ENCODE data around the gene RNF212B. TPM values are rescaled to one million over a fixed set of nuclear protein-coding genes. Genes with fewer than 3 reads are reported as not detected.

Gene RNF212B
- total and polyA plus RNA-seq, 2 of the 13 experiments (the other 11 are each of a cell fraction or from before 2014, with no cell fraction given), result 0.05 TPM; not detected in 1

GRCh38 chr14:23316300-23316699 lies 78.6 kb downstream of the RNF212B start:
- BruUV-seq (replicated peaks), result no TSS peak
- in situ Hi-C loops (cut with HindIII; ENCODE audit: extremely low pct_ligation_motif_present, low pct_unique_long_range_greater_than_20kb) (loop anchor here (25.0 kb wide), 1 partner anchor 821 kb away; the partner anchor contains the start of genes EMC9, FITM1, PSME1 and PSME2), intact Hi-C loops (cut with micrococcal nuclease; ENCODE audit: unreplicated experiment) (no loop called here)
- Histone ChIP-seq H2AFZ (ENCODE audit: low read length) (no peak overlapping the region), H3K9ac (ENCODE audit: insufficient read depth, low read depth, low read length) (no peak overlapping the region), H3K36me3 (replicated peaks in 1 of 2; ENCODE audit: control insufficient read depth in 1 of 2, insufficient read depth in 2 of 2, low read length in 2 of 2) (peaks cover 0 to 12% of the 10 kb centered on the region in 2 experiments; a peak in 3 of 5 replicates), H3K79me2 (ENCODE audit: insufficient read depth, low read length) (no peaks in the 10 kb centered on the region), H3K27me3 (ENCODE audit: control insufficient read depth in 1 of 2, insufficient read depth in 2 of 2, low read length in 2 of 2) (no peaks in the 10 kb centered on the region; a peak in 1 of 5 replicates), H3K4me3 (replicated peaks in 1 of 3; ENCODE audit: insufficient read depth in 1 of 3, low read depth in 2 of 3, low read length in 3 of 3) (no peak overlapping the region), H4K20me1 (ENCODE audit: insufficient read depth, low read length) (no peaks in the 10 kb centered on the region), H3K4me1 (ENCODE audit: insufficient read depth, low read length) (peaks cover 13% of the 10 kb centered on the region), H3K4me2 (ENCODE audit: low read depth, low read length) (no peak overlapping the region), H3K27ac (ENCODE audit: extremely low read length, insufficient read depth, low read length) (no peak overlapping the region), H3K9me3 (ENCODE audit: low read length) (no peaks in the 10 kb centered on the region)
- TF ChIP-seq POLR2AphosphoS5 (IDR thresholded peaks at IDR 0.05; ENCODE audit: low read depth, low read length) (peak; percentile 22; the same call in 1 of the 2 replicates), SNAPC2 (CRISPR knock-in tag; IDR thresholded peaks at IDR 0.05) (0 out of 2 replicates have a peak, but pooled peaks have one; percentile 56), SNAPC5 (CRISPR knock-in tag; IDR thresholded peaks at IDR 0.05; ENCODE audit: borderline replicate concordance) (no peak), ARID2 (CRISPR knock-in tag; IDR thresholded peaks at IDR 0.05; ENCODE audit: borderline replicate concordance) (peak; percentile 40; the same call in 1 of the 2 replicates)
- ChIA-PET POLR2A (interaction anchor here (13.2 kb wide), 1 partner anchor 12 kb away, joined by 1053 read pairs; the partner anchor contains the start of genes BCL2L2 and PPP1R3E), CTCF (ENCODE audit: low intra/inter-chr PET ratio, low total read pairs) (no interaction called here)
- FAIRE-seq (no peak), ATAC-seq (no peak), DNase-seq (ENCODE audit: low spot score) (no peak)
- WGBS (ENCODE audit: low lambda C conversion rate), result 95% methylated on average over 5 of the region's 5 CpGs

GRCh38 chr14:23319746-23320583 lies 82.2 kb downstream of the RNF212B start:
- Histone ChIP-seq H3K27ac (ENCODE audit: extremely low read length, insufficient read depth, low read length) (peak overlapping the region; percentile 89), H3K4me1 (ENCODE audit: insufficient read depth, low read length) (peaks cover 36% of the 10 kb centered on the region), H3K9me3 (ENCODE audit: low read length) (no peaks in the 10 kb centered on the region), H3K4me2 (ENCODE audit: low read depth, low read length) (peak overlapping the region; percentile 93), H3K27me3 (ENCODE audit: control insufficient read depth in 1 of 2, insufficient read depth in 2 of 2, low read length in 2 of 2) (peaks cover 0 to 6% of the 10 kb centered on the region in 2 experiments; a peak in 2 of 5 replicates), H3K4me3 (replicated peaks in 1 of 3; ENCODE audit: insufficient read depth in 1 of 3, low read depth in 2 of 3, low read length in 3 of 3) (peak overlapping the region; percentile 22 to 70 (median 46)), H2AFZ (ENCODE audit: low read length) (no peak overlapping the region), H3K9ac (ENCODE audit: insufficient read depth, low read depth, low read length) (peak overlapping the region; percentile 76), H3K36me3 (replicated peaks in 1 of 2; ENCODE audit: control insufficient read depth in 1 of 2, insufficient read depth in 2 of 2, low read length in 2 of 2) (peaks cover 17 to 32% of the 10 kb centered on the region in 2 experiments), H4K20me1 (ENCODE audit: insufficient read depth, low read length) (peaks cover 10% of the 10 kb centered on the region; the same call in 1 of the 2 replicates), H3K79me2 (ENCODE audit: insufficient read depth, low read length) (peaks cover 23% of the 10 kb centered on the region)
- WGBS (ENCODE audit: low lambda C conversion rate), result 98% methylated on average over 17 of the region's 17 CpGs
- ATAC-seq (no peak), DNase-seq (ENCODE audit: low spot score) (no peak), FAIRE-seq (no peak)
- CTCF ChIA-PET (ENCODE audit: low intra/inter-chr PET ratio, low total read pairs), result no interaction called here
- intact Hi-C loops (cut with micrococcal nuclease; ENCODE audit: unreplicated experiment) (no loop called here), in situ Hi-C loops (cut with HindIII; ENCODE audit: extremely low pct_ligation_motif_present, low pct_unique_long_range_greater_than_20kb) (loop anchor here (5.0 to 25.0 kb wide), 2 partner anchors 237 to 817 kb away; partner anchors contain the start of genes EMC9, FITM1, PSME1 and PSME2)
- POLR2A ChIA-PET, result interaction anchor here (0.8 to 13.2 kb wide), 36 partner anchors 10 to 988 kb away, joined by 3 to 1053 read pairs (median 13); partner anchors contain the start of genes ACIN1, AJUBA, AP1G2 and BCL2L2
- BruUV-seq (replicated peaks), result TSS peak; percentile 93
- TF ChIP-seq ATF4 (CRISPR knock-in tag; IDR thresholded peaks at IDR 0.05) (peak in 1 of 2 experiments; percentile 38; a peak in 2 of 4 replicates), ZNF75D (CRISPR knock-in tag; IDR thresholded peaks at IDR 0.05; ENCODE audit: borderline replicate concordance) (peak; percentile 74; the same call in 1 of the 2 replicates), ZNF557 (CRISPR knock-in tag; IDR thresholded peaks at IDR 0.05) (0 out of 2 replicates have a peak, but pooled peaks have one; percentile 68), SSRP1 (CRISPR knock-in tag; IDR thresholded peaks at IDR 0.05) (peak; percentile 73), ZKSCAN8 (CRISPR knock-in tag; IDR thresholded peaks at IDR 0.05; ENCODE audit: borderline replicate concordance) (no peak), ZNF512B (CRISPR knock-in tag; IDR thresholded peaks at IDR 0.05; ENCODE audit: borderline replicate concordance) (peak; percentile 90; the same call in 1 of the 2 replicates), KLF12 (CRISPR knock-in tag; IDR thresholded peaks at IDR 0.05; ENCODE audit: borderline replicate concordance) (peak; percentile 58; the same call in 1 of the 2 replicates)

Measured in HepG2 (cell line).